Memory B cell (primary cell): Measurements from ENCODE around the gene KHDC4.

Experiments
- ATAC-seq: fragments of 150-1000 bp; cut with Tn5 transposase; 2 replicates; pipeline ENCODE4 v1.10.0; 2021; ENCODE audit warnings: low read depth, mild to moderate bottlenecking, moderate library complexity
- DNase-seq, 2 donors: peaks; one replicate each; pipeline ENCODE4 v3.0.0; 2022; ENCODE audit warnings: low spot score in 2 of 2
- H3K27ac Mint-ChIP-seq: one replicate; pipeline ENCODE4 v1.8.0; 2022; ENCODE audit warnings: mild to moderate bottlenecking, moderate library complexity, mixed read lengths
- H3K27me3 Mint-ChIP-seq: one replicate; pipeline ENCODE4 v1.8.0; 2022; ENCODE audit warnings: mixed read lengths
- H3K36me3 Mint-ChIP-seq: one replicate; pipeline ENCODE4 v1.8.0; 2022; ENCODE audit warnings: mild to moderate bottlenecking, mixed read lengths
- H3K4me1 Mint-ChIP-seq: one replicate; pipeline ENCODE4 v1.8.0; 2022; ENCODE audit warnings: mixed read lengths
- H3K4me3 Mint-ChIP-seq: one replicate; pipeline ENCODE4 v1.8.0; 2022; ENCODE audit warnings: mild to moderate bottlenecking, moderate library complexity, mixed read lengths
- H3K9me3 Mint-ChIP-seq: one replicate; pipeline ENCODE4 v1.8.0; 2022; ENCODE audit warnings: mixed read lengths

KHDC4 gene

DNA sequence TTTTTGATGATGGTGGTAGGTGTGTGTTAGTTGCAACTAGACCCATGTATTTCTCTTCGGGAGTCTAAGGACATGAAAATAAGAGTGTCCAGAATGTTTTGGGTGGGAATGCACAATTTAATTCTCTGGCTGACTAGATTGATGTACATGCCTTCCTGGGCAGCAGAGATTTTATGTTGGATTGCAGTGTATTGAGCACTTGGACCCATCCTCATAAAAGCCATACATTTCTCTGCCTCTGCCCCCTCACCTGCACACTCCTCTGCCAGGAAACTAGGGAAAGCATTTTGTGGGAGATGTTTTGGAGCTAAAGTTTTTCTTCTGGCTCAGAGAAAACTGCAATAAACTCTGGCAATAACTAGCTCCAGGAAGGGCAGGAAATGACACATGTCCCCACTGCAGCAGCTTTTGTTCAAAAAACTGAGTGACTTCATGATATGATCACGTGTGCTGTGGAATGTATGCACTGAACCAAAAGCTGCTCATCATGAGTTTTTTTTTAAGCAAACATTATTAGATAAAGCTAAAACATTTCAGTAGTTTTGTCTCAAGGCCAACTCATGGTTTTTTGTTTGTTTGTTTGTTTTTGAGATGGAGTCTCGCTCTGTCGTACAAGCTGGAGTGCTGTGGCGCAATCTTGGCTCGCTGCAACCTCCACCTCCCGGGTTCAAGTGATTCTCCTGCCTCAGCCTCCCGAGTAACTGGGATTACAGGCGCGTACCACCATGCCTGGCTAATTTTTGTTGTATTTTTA lies 40.6 kb downstream of the KHDC4 start:
- Mint-ChIP-seq H3K4me1 (no peaks in the 10 kb centered on the region), H3K27me3 (no peaks in the 10 kb centered on the region), H3K27ac (no peak overlapping the region), H3K4me3 (no peak overlapping the region), H3K36me3 (peaks cover 1% of the 10 kb centered on the region), H3K9me3 (no peaks in the 10 kb centered on the region)
- ATAC-seq (no peak), DNase-seq (no peak)

DNA sequence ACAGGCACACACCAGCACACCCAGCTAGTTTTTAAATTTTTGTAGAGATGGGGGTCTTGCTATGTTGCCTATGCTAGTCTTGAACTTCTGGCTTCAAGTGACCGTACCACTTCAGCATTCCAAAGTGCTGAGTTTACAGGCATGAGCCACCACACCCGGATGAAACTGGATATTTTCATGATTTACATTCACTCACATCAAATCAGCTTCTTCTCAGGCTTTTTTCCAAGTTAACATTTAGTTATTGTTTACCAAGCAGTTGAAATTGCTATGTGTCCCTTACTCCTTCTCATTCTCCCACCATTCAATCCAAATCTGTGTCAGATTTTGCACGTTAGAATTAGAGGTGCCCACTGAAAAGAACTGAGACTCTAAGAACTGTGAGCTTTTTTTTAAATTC lies 41.4 kb downstream of the KHDC4 start:
- no peak for ATAC-seq
- Mint-ChIP-seq H3K4me3 (no peak overlapping the region), H3K27ac (no peak overlapping the region), H3K4me1 (no peaks in the 10 kb centered on the region), H3K27me3 (no peaks in the 10 kb centered on the region), H3K9me3 (no peaks in the 10 kb centered on the region), H3K36me3 (peaks cover 1% of the 10 kb centered on the region)
- no peak for DNase-seq

DNA sequence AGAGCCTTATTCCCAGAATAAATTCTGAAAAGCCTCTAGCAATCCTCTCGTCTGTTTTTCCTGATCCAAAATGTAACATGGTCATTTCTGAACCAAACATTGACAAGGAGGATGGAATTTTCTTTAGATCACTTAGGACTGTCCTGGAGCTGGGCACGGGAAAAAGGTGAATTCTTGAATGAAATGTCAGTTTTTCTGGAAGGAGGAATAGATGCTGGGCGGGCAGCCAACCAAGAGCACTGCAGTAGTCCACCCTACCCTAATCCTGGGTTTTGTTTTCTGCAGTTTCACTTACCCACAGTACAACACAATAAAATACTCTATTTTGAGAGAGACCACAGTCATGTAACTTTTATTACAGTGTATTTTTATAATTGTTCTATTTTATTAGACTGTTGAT lies 44.0 kb downstream of the KHDC4 start:
- no peaks in the 10 kb centered on the region for H3K36me3 Mint-ChIP-seq
- H3K4me3 Mint-ChIP-seq, result no peak overlapping the region
- H3K27me3 Mint-ChIP-seq, result no peaks in the 10 kb centered on the region
- no peaks in the 10 kb centered on the region for H3K4me1 Mint-ChIP-seq
- no peak overlapping the region for H3K27ac Mint-ChIP-seq
- DNase-seq (no peak), ATAC-seq (no peak)
- H3K9me3 Mint-ChIP-seq, result no peaks in the 10 kb centered on the region

DNA sequence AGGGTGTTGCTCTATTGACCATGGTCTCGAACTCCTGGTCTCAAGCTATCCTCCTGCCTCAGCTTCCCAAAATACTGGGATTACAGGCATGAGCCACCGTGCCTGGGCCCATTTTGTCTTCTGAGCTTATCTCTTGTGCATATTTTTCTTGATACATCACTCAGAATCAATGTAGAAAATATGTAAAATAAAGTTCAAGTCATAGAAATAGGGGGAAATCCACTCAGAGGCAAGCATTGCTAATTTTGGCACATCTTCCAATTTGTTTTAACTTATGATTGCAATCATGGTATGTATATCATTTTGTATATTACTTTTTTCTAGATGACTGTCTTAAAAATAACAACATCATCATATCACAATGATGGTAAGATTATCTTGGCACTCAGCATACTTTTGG lies 44.6 kb downstream of the KHDC4 start:
- DNase-seq, result no peak

DNA sequence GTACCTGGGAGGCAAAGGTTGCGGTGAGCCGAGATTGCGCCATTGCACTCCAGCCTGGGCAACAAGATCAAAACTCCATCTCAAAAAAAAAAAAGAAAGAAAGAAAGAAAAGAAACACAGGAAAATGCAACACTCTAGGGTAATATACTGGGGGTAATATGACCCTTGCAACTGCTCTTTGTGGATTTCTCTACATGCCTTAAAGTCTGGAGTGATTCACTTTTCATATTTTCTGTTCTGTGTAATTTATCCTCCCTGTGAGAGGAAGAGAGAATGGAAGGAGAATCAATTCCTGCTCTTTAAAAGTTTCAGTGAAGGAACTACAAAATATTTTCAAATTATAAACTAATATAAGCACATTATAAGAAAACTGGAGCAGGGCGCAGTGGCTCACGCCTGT lies 45.7 kb downstream of the KHDC4 start:
- no peak overlapping the region for H3K27ac Mint-ChIP-seq
- H3K4me1 Mint-ChIP-seq, result no peaks in the 10 kb centered on the region
- ATAC-seq, result no peak
- H3K27me3 Mint-ChIP-seq, result no peaks in the 10 kb centered on the region
- H3K4me3 Mint-ChIP-seq, result no peak overlapping the region
- no peaks in the 10 kb centered on the region for H3K36me3 Mint-ChIP-seq
- no peaks in the 10 kb centered on the region for H3K9me3 Mint-ChIP-seq
- no peak for DNase-seq

More for the DNA sequence above, 44.6 kb downstream of the KHDC4 start:
- H3K27ac Mint-ChIP-seq, result no peak overlapping the region
- no peaks in the 10 kb centered on the region for H3K36me3 Mint-ChIP-seq
- H3K9me3 Mint-ChIP-seq, result no peaks in the 10 kb centered on the region
- ATAC-seq, result no peak
- H3K27me3 Mint-ChIP-seq, result no peaks in the 10 kb centered on the region
- no peak overlapping the region for H3K4me3 Mint-ChIP-seq
- no peaks in the 10 kb centered on the region for H3K4me1 Mint-ChIP-seq

DNA sequence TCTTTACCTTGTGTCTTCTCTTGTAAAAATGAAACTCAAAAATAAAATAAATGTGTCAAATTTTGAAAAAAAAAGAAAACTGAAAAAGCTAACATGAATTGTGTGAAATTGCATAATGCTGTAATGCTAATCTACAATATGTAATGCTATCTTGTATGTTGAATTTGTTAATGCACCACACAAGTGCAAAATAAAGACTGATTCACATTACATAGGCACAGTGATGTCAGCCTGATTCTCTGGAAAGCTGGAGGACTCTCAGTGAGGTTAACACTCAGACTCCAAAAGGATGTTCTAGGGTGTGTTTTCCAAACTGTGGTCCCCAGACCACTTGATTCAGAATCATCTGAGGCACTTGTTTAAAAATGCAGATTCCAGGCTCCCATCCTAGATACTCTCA lies 49.2 kb downstream of the KHDC4 start:
- no peak overlapping the region for H3K4me3 Mint-ChIP-seq
- DNase-seq (no peak), ATAC-seq (no peak)
- H3K27ac Mint-ChIP-seq, result no peak overlapping the region
- H3K4me1 Mint-ChIP-seq, result no peaks in the 10 kb centered on the region
- H3K9me3 Mint-ChIP-seq, result no peaks in the 10 kb centered on the region
- H3K36me3 Mint-ChIP-seq, result no peaks in the 10 kb centered on the region
- H3K27me3 Mint-ChIP-seq, result no peaks in the 10 kb centered on the region

DNA sequence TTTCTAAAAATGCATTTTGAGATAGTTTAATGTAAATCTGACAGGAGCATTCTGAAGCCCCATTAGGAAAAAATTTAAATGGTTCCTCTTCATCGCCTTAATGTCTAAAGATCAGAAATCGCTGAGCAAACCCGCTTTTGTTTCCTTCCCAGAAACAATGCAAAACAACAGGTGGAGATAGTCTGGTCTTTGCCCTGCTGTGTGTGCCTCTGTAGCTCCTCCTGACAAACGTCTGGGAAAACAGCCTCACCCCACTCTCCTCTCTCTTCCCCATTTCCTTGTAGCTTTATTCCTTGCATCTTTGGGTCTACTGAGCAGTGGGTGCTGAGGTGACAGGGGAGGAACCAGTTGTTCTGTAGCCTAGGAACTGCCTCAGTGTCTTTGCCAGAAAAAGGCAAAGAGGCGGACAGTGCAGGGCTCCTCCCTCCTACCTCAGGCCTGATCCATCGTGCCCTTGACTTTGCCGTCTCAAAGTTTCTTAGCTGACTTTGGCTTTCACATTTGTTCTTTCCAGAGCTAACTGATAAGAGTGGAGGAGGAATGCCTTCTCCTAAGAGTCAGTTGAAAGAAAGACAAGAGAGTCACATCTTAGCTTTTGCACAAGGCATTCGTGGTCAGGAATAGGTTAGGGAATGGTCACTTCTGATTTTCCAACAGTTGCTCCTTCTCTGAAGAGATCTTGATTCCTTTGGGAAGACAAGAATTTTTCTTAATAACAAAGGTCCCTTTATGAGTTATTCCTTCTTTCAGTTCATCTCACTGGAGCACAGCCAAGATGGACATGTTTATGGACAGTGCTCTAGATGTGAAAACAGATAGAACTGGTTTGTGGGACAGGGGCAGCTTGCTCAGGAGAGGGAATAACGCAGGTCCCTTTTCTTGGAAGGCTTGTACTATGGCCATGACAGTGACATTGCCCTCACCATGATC lies 49.9 kb downstream of the KHDC4 start:
- no peaks in the 10 kb centered on the region for H3K4me1 Mint-ChIP-seq
- H3K36me3 Mint-ChIP-seq, result no peaks in the 10 kb centered on the region
- H3K27me3 Mint-ChIP-seq, result no peaks in the 10 kb centered on the region
- H3K9me3 Mint-ChIP-seq, result no peaks in the 10 kb centered on the region
- H3K27ac Mint-ChIP-seq, result no peak overlapping the region
- DNase-seq (no peak), ATAC-seq (no peak)
- H3K4me3 Mint-ChIP-seq, result no peak overlapping the region

DNA sequence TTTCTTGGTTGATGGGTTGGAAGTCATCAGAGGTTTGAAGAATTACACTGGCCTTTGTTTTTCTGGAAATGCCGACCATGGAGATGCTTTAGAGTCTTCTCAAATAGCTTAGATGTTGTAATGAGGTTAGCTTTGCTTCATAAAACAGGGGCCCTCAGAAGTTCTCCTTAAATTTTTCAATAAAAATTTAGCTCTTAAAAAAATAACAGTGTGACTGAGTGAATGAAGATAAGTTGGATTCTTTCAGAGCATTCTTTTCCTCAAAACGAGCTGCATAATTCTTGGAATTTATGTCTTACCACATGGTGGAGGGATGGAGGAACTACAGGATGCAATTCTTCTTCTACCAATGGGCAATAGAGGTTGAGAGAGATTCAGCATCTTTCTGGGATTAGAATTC lies 51.4 kb downstream of the KHDC4 start:
- Mint-ChIP-seq H3K27me3 (no peaks in the 10 kb centered on the region), H3K36me3 (no peaks in the 10 kb centered on the region), H3K27ac (no peak overlapping the region), H3K4me3 (no peak overlapping the region), H3K9me3 (no peaks in the 10 kb centered on the region), H3K4me1 (no peaks in the 10 kb centered on the region)
- DNase-seq, result no peak
- ATAC-seq, result no peak

DNA sequence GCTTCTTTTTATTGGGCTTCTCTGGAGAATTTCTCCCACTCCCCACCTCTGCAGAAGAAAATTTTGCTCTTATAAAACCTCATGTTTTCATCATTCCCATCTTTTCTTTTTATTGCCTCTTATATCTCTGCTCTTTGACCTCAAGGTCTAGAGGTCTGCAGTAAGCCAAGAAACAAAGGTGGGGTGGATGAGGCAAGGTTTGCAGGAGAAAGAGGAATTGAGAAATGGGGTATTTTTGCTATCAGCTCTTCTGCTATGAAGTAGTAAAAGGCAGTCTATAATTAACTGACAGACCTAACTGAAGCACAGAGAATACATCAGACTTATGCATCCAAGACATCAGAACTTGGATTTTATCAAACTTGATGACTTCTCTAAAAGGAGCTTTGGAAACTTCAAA lies 52.0 kb downstream of the KHDC4 start:
- DNase-seq, result no peak
- ATAC-seq, result peak; percentile 83
- no peak overlapping the region for H3K4me3 Mint-ChIP-seq

DNA sequence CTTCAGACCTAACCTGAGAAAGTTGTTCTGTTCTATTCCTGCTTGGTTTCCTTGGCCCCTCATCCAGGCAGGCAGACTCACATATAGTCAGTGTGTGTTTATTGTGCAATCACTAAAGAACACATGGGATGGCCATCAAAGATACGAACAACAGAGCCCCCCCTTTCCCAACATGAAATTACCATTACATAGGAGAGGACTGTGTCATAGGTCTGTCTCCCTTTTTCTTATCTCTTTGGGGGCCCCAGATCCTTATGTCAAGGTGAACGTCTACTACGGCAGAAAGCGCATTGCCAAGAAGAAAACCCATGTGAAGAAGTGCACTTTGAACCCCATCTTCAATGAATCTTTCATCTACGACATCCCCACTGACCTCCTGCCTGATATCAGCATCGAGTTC lies 53.3 kb downstream of the KHDC4 start:
- Mint-ChIP-seq H3K36me3 (no peaks in the 10 kb centered on the region), H3K27ac (no peak overlapping the region), H3K4me3 (no peak overlapping the region), H3K27me3 (no peaks in the 10 kb centered on the region), H3K4me1 (no peaks in the 10 kb centered on the region), H3K9me3 (no peaks in the 10 kb centered on the region)
- no peak for DNase-seq
- ATAC-seq, result no peak

More for the DNA sequence above, 52.0 kb downstream of the KHDC4 start:
- Mint-ChIP-seq H3K27ac (no peak overlapping the region), H3K27me3 (no peaks in the 10 kb centered on the region), H3K9me3 (no peaks in the 10 kb centered on the region), H3K4me1 (no peaks in the 10 kb centered on the region), H3K36me3 (no peaks in the 10 kb centered on the region)

DNA sequence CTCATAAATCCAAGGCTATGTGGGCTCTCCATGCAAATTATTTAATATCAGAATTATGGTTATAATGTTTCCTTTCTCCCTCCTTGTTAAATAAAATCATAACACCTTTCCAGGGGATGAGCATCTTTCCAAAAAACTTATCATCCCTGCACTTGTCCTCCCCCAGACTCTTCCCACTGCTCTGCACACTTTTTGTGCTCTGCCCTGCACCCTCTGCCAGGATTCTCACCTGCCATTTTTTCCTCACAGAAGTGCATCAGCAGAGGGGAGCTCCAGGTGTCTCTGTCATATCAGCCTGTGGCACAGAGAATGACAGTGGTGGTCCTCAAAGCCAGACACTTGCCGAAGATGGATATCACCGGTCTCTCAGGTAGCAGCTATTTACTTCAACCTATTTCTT lies 54.0 kb downstream of the KHDC4 start:
- no peaks in the 10 kb centered on the region for H3K4me1 Mint-ChIP-seq
- ATAC-seq, result no peak
- no peak overlapping the region for H3K4me3 Mint-ChIP-seq
- no peak for DNase-seq
- no peaks in the 10 kb centered on the region for H3K36me3 Mint-ChIP-seq
- no peaks in the 10 kb centered on the region for H3K27me3 Mint-ChIP-seq
- no peak overlapping the region for H3K27ac Mint-ChIP-seq
- no peaks in the 10 kb centered on the region for H3K9me3 Mint-ChIP-seq

DNA sequence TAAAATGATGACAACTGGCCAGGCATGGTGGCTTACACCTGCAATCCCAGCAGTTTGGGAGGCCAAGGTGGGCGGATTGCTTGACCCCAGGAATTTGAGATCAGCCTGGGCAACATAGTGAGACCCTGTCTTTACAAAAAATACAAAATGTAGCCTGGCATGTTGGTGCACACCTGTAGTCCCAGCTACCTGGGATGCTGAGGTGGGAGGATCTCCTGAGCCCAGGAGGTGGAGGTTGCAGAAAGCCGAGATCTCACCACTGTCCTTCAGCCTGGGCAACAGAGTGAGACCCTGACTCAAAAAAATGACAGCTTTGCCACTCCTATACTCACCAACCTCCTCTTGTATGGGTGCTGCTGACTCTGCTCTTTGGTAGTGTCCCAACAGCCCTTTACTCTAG lies 56.3 kb downstream of the KHDC4 start:
- Mint-ChIP-seq H3K27me3 (no peaks in the 10 kb centered on the region), H3K4me3 (no peak overlapping the region), H3K27ac (no peak overlapping the region), H3K4me1 (no peaks in the 10 kb centered on the region), H3K36me3 (no peaks in the 10 kb centered on the region), H3K9me3 (no peaks in the 10 kb centered on the region)
- DNase-seq, result no peak
- ATAC-seq, result no peak

DNA sequence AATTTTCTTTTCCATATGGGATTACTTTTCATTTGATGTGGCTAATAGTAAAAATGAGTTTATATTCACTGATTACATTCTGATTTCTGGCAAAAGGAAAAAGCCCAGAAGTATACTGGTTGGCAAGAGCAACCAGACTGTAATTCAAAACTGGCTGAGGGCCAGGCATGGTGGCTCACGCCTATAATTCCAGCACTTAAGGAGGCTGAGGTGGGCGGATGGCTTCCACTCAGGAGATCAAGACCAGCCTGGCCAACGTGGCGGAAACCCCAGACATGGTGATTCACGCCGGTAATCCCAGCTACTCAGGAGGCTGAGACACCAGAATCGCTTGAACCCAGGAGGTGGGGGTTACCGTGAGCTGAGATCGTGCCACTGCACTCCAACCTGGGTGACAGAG lies 60.4 kb downstream of the KHDC4 start:
- DNase-seq (no peak), ATAC-seq (no peak)
- H3K27ac Mint-ChIP-seq, result no peak overlapping the region
- no peaks in the 10 kb centered on the region for H3K36me3 Mint-ChIP-seq
- no peaks in the 10 kb centered on the region for H3K9me3 Mint-ChIP-seq
- no peaks in the 10 kb centered on the region for H3K27me3 Mint-ChIP-seq
- H3K4me1 Mint-ChIP-seq, result no peaks in the 10 kb centered on the region
- H3K4me3 Mint-ChIP-seq, result no peak overlapping the region

DNA sequence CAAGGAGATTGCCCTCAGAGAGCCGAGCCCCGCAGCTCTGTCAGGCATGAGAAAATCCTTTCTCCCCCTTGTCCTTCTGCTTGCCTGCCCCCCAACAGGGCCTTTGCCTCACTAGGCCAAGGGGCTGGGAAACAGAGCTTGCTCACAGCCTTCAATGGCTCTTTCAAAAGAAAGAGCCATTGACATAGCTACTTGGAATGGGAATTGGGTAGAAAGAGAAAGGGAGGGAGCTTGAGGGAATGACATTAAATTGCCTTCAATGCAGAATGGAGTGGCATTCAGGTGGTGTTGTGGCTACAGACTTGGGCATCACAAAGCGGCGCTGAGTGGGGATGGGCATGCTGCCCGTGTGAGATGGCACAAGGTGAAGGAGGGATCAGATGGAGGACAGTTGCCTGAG lies 61.7 kb downstream of the KHDC4 start:
- DNase-seq, result no peak
- H3K4me3 Mint-ChIP-seq, result no peak overlapping the region
- H3K27me3 Mint-ChIP-seq, result no peaks in the 10 kb centered on the region
- no peaks in the 10 kb centered on the region for H3K9me3 Mint-ChIP-seq
- H3K36me3 Mint-ChIP-seq, result no peaks in the 10 kb centered on the region
- H3K27ac Mint-ChIP-seq, result no peak overlapping the region
- no peak for ATAC-seq
- no peaks in the 10 kb centered on the region for H3K4me1 Mint-ChIP-seq
